ENCODE measurements around the gene TCERG1L. TPM values are rescaled to one million over a fixed set of nuclear protein-coding genes. Genes with fewer than 3 reads are reported as not detected.

Gene TCERG1L
- polyA plus RNA-seq, 1 donor from 2014 or later, result 0.53 TPM

- no peak overlapping the region for H3K9ac ChIP-seq (ENCODE audit: low read length)
- TF ChIP-seq SMC3 (conservative IDR thresholded peaks at IDR 0.05; ENCODE audit: poor library complexity) (no peak), POLR2AphosphoS5 (IDR thresholded peaks at IDR 0.05) (no peak), CTCF (IDR thresholded peaks at IDR 0.05; ENCODE audit: poor library complexity, severe bottlenecking) (no peak)
- H3K27ac ChIP-seq (ENCODE audit: low read length), result no peak overlapping the region
- no peak overlapping the region for H3K4me2 ChIP-seq (ENCODE audit: low read length)
- H4K20me1 ChIP-seq (ENCODE audit: insufficient read depth), result no peaks in the 10 kb centered on the region
- no peaks in the 10 kb centered on the region for H3F3A ChIP-seq (ENCODE audit: insufficient read depth, low read length, poor library complexity, severe bottlenecking)
- H2AFZ ChIP-seq (ENCODE audit: low read depth, low read length), result no peak overlapping the region
- H3K4me3 ChIP-seq (ENCODE audit: low read length), result no peak overlapping the region
- H3K36me3 ChIP-seq (ENCODE audit: insufficient read depth, low read length), result no peaks in the 10 kb centered on the region
- H3K27me3 ChIP-seq (ENCODE audit: insufficient read depth, low read depth, low read length), result no peaks in the 10 kb centered on the region
- H3K9me2 ChIP-seq (ENCODE audit: insufficient read depth, low read length), result no peaks in the 10 kb centered on the region
- H3K79me2 ChIP-seq (replicated peaks; ENCODE audit: insufficient read depth, low read length), result no peaks in the 10 kb centered on the region
- no peaks in the 10 kb centered on the region for H3K9me3 ChIP-seq (ENCODE audit: low read length)
Measured at GRCh38 chr10:131150126-131150525, 161.4 kb downstream of the TCERG1L start.

GRCh38 chr10:131149586-131149985, 161.9 kb downstream of the TCERG1L start:
- Histone ChIP-seq H3F3A (ENCODE audit: insufficient read depth, low read length, poor library complexity, severe bottlenecking) (no peaks in the 10 kb centered on the region), H3K9me3 (ENCODE audit: low read length) (no peaks in the 10 kb centered on the region), H3K36me3 (ENCODE audit: insufficient read depth, low read length) (no peaks in the 10 kb centered on the region), H2AFZ (ENCODE audit: low read depth, low read length) (no peak overlapping the region), H3K4me2 (ENCODE audit: low read length) (no peak overlapping the region), H4K20me1 (ENCODE audit: insufficient read depth) (no peaks in the 10 kb centered on the region), H3K27ac (ENCODE audit: low read length) (no peak overlapping the region), H3K79me2 (replicated peaks; ENCODE audit: insufficient read depth, low read length) (no peaks in the 10 kb centered on the region), H3K9ac (ENCODE audit: low read length) (no peak overlapping the region), H3K27me3 (ENCODE audit: insufficient read depth, low read depth, low read length) (no peaks in the 10 kb centered on the region), H3K4me3 (ENCODE audit: low read length) (no peak overlapping the region), H3K9me2 (ENCODE audit: insufficient read depth, low read length) (no peaks in the 10 kb centered on the region)
- TF ChIP-seq EZH2 (IDR thresholded peaks at IDR 0.05; ENCODE audit: borderline replicate concordance, insufficient read depth, low read length, poor library complexity, severe bottlenecking) (no peak), EP300 (conservative IDR thresholded peaks at IDR 0.05; ENCODE audit: poor library complexity, severe bottlenecking) (no peak), REST (IDR thresholded peaks at IDR 0.05; ENCODE audit: borderline replicate concordance) (no peak), SMC3 (conservative IDR thresholded peaks at IDR 0.05; ENCODE audit: poor library complexity) (no peak), CTCF (IDR thresholded peaks at IDR 0.05; ENCODE audit: poor library complexity, severe bottlenecking) (no peak), POLR2AphosphoS5 (IDR thresholded peaks at IDR 0.05) (no peak), MXI1 (conservative IDR thresholded peaks at IDR 0.05; ENCODE audit: poor library complexity, severe bottlenecking) (no peak), TAF1 (IDR thresholded peaks at IDR 0.05; ENCODE audit: low read depth) (no peak), RAD21 (conservative IDR thresholded peaks at IDR 0.05) (no peak)
